DOHH2 (cell line): Measurements from ENCODE around the gene JAML.
"Not testable (repeated sequence)": the region's sequence is repeated elsewhere in the genome, so short reads cannot be mapped to it uniquely, and the experiment has no call there.

Experiments used
- H3F3A ChIP-seq: fragments of 200-600 bp; sonication (generic), shearing (Covaris generic); 2 replicates; pipeline ENCODE4 v1.6.0; 2016; ENCODE audit warnings: antibody characterized with exemption, mild to moderate bottlenecking; ENCODE audit not compliant: control insufficient read depth, insufficient read depth
- H3K27ac ChIP-seq: fragments of 200-600 bp; sonication (generic); 2 replicates; pipeline ENCODE4 v1.5.1; 2014; ENCODE audit warnings: low read depth, mild to moderate bottlenecking, low read length, moderate library complexity
- H3K27me3 ChIP-seq: fragments of 200-600 bp; sonication (generic); 2 replicates; pipeline ENCODE4 v1.6.1; 2014; ENCODE audit warnings: mild to moderate bottlenecking, low read length, mixed read lengths; ENCODE audit not compliant: control insufficient read depth
- H3K36me3 ChIP-seq: fragments of 200-600 bp; sonication (generic); 2 replicates; pipeline ENCODE4 v1.6.1; 2014; ENCODE audit warnings: mild to moderate bottlenecking, low read length, moderate library complexity, mixed read lengths; ENCODE audit not compliant: control insufficient read depth
- H3K4me1 ChIP-seq: fragments of 200-600 bp; sonication (generic); 2 replicates; pipeline ENCODE4 v1.6.1; 2014; ENCODE audit warnings: mild to moderate bottlenecking, low read length, mixed read lengths; ENCODE audit not compliant: control insufficient read depth
- H3K4me2 ChIP-seq: fragments of 200-600 bp; sonication (generic); 2 replicates; pipeline ENCODE4 v1.6.0; 2014; ENCODE audit warnings: mild to moderate bottlenecking, low read length, moderate library complexity
- H3K4me3 ChIP-seq: fragments of 200-600 bp; sonication (generic); 2 replicates; pipeline ENCODE4 v1.5.1; 2014; ENCODE audit warnings: mild to moderate bottlenecking, low read length, mixed read lengths
- H3K79me2 ChIP-seq: fragments of 200-600 bp; sonication (generic); 2 replicates; pipeline ENCODE4 v1.6.1; 2014; ENCODE audit warnings: mild to moderate bottlenecking, low read length, mixed read lengths; ENCODE audit not compliant: control insufficient read depth
- H3K9me2 ChIP-seq: fragments of 200-600 bp; sonication (generic); replicated peaks from 2 replicates; pipeline ENCODE4 v1.6.1; 2014; ENCODE audit warnings: mild to moderate bottlenecking, low read length, mixed read lengths; ENCODE audit not compliant: control insufficient read depth
- H3K9me3 ChIP-seq: fragments of 200-600 bp; sonication (generic); 2 replicates; pipeline ENCODE4 v1.6.1; 2014; ENCODE audit warnings: antibody characterized with exemption, low read length, mixed read lengths; ENCODE audit not compliant: control insufficient read depth, insufficient read depth
- H4K20me1 ChIP-seq: fragments of 200-600 bp; sonication (generic); 2 replicates; pipeline ENCODE4 v1.6.0; 2014; ENCODE audit warnings: low read depth, mild to moderate bottlenecking, antibody characterized with exemption, low read length, moderate library complexity; ENCODE audit not compliant: control insufficient read depth, insufficient read depth
- EZH2phosphoT487 ChIP-seq: fragments of 200-600 bp; sonication (generic); IDR thresholded peaks from 2 replicates; pipeline ENCODE4 v1.6.1; 2017; ENCODE audit warnings: borderline replicate concordance, mild to moderate bottlenecking, antibody characterized with exemption, low read length, moderate library complexity, mixed read lengths
- TF ChIP-seq, protein P1 (sequence below): fragments of 200-600 bp; sonication (generic); IDR thresholded peaks from one replicate; pipeline ENCODE4 v1.5.1; 2014; ENCODE audit warnings: antibody characterized with exemption, mild to moderate bottlenecking, low read depth, low read length; ENCODE audit not compliant: poor library complexity, severe bottlenecking

The JAML gene

GRCh38 chr11:118186346-118187107, 38.3 kb downstream of the JAML start:
- Histone ChIP-seq H3K27ac (no peak overlapping the region), H3K79me2 (no peaks in the 10 kb centered on the region), H4K20me1 (no peaks in the 10 kb centered on the region), H3K4me3 (no peak overlapping the region), H3F3A (no peaks in the 10 kb centered on the region), H3K9me2 (no peaks in the 10 kb centered on the region), H3K27me3 (peaks cover 7% of the 10 kb centered on the region; the same call in 1 of the 2 replicates), H3K4me1 (peaks cover 6% of the 10 kb centered on the region), H3K36me3 (no peaks in the 10 kb centered on the region), H3K4me2 (no peak overlapping the region), H3K9me3 (no peaks in the 10 kb centered on the region)
- no peak for TF ChIP-seq EZH2phosphoT487
- TF ChIP-seq, protein P1, sequence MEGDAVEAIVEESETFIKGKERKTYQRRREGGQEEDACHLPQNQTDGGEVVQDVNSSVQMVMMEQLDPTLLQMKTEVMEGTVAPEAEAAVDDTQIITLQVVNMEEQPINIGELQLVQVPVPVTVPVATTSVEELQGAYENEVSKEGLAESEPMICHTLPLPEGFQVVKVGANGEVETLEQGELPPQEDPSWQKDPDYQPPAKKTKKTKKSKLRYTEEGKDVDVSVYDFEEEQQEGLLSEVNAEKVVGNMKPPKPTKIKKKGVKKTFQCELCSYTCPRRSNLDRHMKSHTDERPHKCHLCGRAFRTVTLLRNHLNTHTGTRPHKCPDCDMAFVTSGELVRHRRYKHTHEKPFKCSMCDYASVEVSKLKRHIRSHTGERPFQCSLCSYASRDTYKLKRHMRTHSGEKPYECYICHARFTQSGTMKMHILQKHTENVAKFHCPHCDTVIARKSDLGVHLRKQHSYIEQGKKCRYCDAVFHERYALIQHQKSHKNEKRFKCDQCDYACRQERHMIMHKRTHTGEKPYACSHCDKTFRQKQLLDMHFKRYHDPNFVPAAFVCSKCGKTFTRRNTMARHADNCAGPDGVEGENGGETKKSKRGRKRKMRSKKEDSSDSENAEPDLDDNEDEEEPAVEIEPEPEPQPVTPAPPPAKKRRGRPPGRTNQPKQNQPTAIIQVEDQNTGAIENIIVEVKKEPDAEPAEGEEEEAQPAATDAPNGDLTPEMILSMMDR: no peak

GRCh38 chr11:118184784-118185579, 39.8 kb downstream of the JAML start:
- Histone ChIP-seq H3K36me3 (no peaks in the 10 kb centered on the region), H3K9me2 (no peaks in the 10 kb centered on the region), H3K4me2 (no peak overlapping the region), H4K20me1 (no peaks in the 10 kb centered on the region), H3K27me3 (peaks cover 7% of the 10 kb centered on the region; the same call in 1 of the 2 replicates), H3K4me3 (no peak overlapping the region), H3F3A (no peaks in the 10 kb centered on the region), H3K27ac (no peak overlapping the region), H3K9me3 (no peaks in the 10 kb centered on the region), H3K79me2 (no peaks in the 10 kb centered on the region), H3K4me1 (peaks cover 14% of the 10 kb centered on the region)
- TF ChIP-seq, protein P1: no peak
- TF ChIP-seq EZH2phosphoT487: no peak

DNA sequence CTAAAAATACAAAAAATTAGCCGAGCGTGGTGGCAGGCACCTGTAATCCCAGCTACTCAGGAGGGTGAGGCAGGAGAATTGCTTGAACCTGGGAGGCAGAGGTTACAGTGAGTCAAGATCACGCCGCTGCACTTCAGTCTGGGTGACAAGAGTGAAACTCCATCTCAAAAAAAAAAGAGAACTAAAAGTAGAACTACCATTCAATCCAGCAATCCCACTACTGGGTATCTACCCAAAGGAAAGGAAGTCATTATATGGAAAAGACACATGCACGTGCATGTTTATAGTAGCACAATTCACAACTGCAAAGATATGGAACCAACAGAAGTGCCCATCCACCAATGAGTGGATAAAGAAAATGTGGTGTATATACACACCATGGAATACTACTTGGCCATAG, 41.1 kb downstream of the JAML start:
- H3K27ac ChIP-seq, H3K4me2 ChIP-seq, H3K27me3 ChIP-seq, H3F3A ChIP-seq, H3K79me2 ChIP-seq, H3K9me2 ChIP-seq, H3K36me3 ChIP-seq, H3K9me3 ChIP-seq, H4K20me1 ChIP-seq, H3K4me3 ChIP-seq: not testable (repeated sequence)
- peaks cover 16% of the 10 kb centered on the region for H3K4me1 ChIP-seq

DNA sequence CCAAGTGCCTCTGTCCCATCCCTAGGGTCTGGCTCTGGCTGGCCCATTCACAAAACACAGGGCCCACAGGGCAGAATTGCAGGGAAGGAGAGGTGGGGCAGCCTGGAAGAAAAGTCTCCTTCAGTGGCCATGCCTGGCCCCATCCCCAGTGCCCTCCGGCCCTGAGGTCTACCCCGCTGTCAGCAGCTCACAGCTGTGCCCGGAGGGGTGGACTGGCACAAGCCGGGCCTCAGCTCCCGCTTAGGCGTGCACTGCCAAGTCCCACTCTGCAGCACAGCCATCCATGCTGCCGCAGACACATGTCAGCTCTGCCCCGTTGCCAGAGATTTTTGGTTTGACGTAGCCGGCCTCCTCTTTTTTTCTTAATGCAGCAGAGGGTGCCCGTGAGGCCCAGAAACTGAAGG, 44.5 kb downstream of the JAML start:
- Histone ChIP-seq H3K4me2 (peak overlapping the region; percentile 28; the same call in 1 of the 2 replicates), H4K20me1 (no peaks in the 10 kb centered on the region), H3K4me3 (no peak overlapping the region), H3K27me3 (no peaks in the 10 kb centered on the region), H3K36me3 (no peaks in the 10 kb centered on the region), H3K9me3 (no peaks in the 10 kb centered on the region), H3K9me2 (no peaks in the 10 kb centered on the region), H3F3A (0 out of 2 replicates have a peak, but pooled peaks cover 2% of the 10 kb centered on the region), H3K27ac (no peak overlapping the region), H3K4me1 (peaks cover 16% of the 10 kb centered on the region), H3K79me2 (no peaks in the 10 kb centered on the region)
- TF ChIP-seq, protein P1: no peak
- TF ChIP-seq EZH2phosphoT487: no peak
